Measurements from ENCODE around the gene FLG. TPM values are rescaled to one million over a fixed set of nuclear protein-coding genes. Genes with fewer than 3 reads are reported as not detected.

Gene FLG
- total RNA-seq = not detected

DNA sequence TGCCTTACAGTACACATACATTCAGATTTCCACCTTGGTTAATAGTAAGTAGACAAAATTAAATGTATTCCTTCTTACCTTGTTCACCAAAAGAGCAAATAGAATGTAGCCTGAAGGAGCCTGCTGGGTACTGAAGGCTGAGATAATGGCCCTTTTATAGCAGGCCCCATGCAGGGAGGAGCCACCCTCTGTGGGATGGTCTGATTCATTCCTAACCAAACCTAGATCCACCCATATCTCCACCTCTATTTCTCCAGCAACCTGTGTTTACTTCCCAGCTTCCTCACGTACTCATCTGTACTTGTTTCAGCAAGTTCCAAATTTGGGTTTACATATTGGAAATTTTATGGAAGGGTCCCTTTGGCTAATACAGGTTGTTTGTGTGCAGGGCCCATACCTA lies at the start of gene FLG:
Gene FLG (minus strand): TSS at position 129 of the 400 bp plus-strand sequence. CDS start 9,783 bp downstream, outside the sequence.
- H3K9me3 Mint-ChIP-seq = no peaks in the 10 kb centered on the region
- no peak for DNase-seq
- H3K4me3 Mint-ChIP-seq = no peak within 1 kb of the TSS
- H3K27ac Mint-ChIP-seq = no peak within 1 kb of the TSS
- no peaks in the 10 kb centered on the region for H3K4me1 Mint-ChIP-seq (ENCODE audit: low read depth)
- no peak for ATAC-seq (replicated peaks in 1 of 2)
- H3K27me3 Mint-ChIP-seq (ENCODE audit: low read depth) = no peaks in the 10 kb centered on the region
- H3K36me3 Mint-ChIP-seq (ENCODE audit: insufficient read depth in 2 of 2) = no peaks in the 10 kb centered on the region

DNA sequence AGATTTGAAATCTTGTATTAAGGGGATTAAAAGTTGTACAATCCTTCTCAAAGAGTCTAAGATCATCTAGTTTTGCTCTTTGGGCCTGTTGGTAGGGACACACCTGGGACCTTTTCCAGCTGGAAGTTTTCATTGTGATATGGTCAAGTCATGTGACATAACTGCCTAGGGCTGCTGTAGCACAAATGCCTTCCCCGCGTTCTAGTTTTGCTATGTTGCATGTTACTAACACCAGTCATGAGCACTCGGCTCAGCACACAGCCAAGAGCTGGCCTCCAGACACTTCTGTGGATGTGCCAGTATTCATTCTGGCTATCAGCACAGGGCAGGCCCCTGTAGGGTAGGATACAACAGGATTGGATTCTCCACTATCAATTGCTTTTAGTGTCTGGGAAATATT lies 49.4 kb upstream of the FLG start:
- H3K27me3 Mint-ChIP-seq (ENCODE audit: low read depth) = peaks cover 6% of the 10 kb centered on the region
- peaks cover 0 to 1% of the 10 kb centered on the region in 2 donors for H3K9me3 Mint-ChIP-seq
- no peak overlapping the region for H3K4me3 Mint-ChIP-seq
- no peak overlapping the region for H3K27ac Mint-ChIP-seq
- ATAC-seq (replicated peaks in 1 of 2) (no peak), DNase-seq (no peak)
- peaks cover 0 to 1% of the 10 kb centered on the region in 2 donors for H3K36me3 Mint-ChIP-seq (ENCODE audit: insufficient read depth in 2 of 2)
- H3K4me1 Mint-ChIP-seq (ENCODE audit: low read depth) = no peaks in the 10 kb centered on the region

DNA sequence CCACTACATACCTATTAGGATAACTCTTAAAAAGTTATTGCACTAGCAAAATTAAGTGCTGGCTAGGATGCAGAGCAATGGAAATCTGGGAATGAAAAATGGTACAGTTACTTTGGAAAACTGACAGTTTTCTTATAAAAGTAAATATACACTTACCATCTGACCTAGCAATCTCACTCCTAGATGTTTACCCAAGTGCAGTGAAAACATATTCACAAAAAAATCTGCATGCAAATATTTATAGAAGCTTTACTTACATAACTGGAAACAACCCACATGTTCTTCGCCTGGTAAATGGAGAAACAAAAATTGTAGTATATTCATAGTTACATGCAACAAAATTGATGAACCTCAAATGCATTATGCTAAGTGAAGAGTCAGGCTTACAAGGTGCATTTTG lies 47.6 kb upstream of the FLG start:
- DNase-seq (no peak), ATAC-seq (replicated peaks in 1 of 2) (no peak)
- Mint-ChIP-seq H3K4me3 (no peak overlapping the region), H3K27me3 (ENCODE audit: low read depth) (peaks cover 6% of the 10 kb centered on the region), H3K36me3 (ENCODE audit: insufficient read depth in 2 of 2) (peaks cover 1 to 3% of the 10 kb centered on the region in 2 donors), H3K27ac (no peak overlapping the region), H3K4me1 (ENCODE audit: low read depth) (no peaks in the 10 kb centered on the region), H3K9me3 (peaks cover 2 to 4% of the 10 kb centered on the region in 2 donors)

DNA sequence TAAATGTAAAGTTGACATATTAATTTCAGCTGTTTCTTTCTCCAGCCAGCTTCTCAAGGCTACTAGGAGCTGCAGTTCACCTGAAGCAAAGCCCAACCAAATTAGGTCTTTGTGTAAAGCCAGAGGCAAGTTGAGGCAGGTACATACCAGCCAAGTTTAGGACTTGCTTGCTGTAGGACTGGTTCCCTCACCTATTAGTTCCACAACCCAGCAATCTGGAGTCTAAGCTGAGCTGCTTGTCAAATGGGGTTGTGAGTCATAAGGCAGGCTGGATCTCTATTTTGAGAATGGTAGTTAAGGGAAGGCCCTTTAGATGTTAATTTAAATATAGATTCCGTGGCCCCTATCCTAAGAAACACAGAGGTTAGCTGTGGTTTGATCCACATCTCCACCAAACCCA lies 42.4 kb upstream of the FLG start:
- DNase-seq (no peak), ATAC-seq (replicated peaks in 1 of 2) (no peak)
- no peak overlapping the region for H3K27ac Mint-ChIP-seq
- H3K4me3 Mint-ChIP-seq = no peak overlapping the region
- peaks cover 2 to 4% of the 10 kb centered on the region in 2 donors for H3K9me3 Mint-ChIP-seq
- H3K4me1 Mint-ChIP-seq (ENCODE audit: low read depth) = no peaks in the 10 kb centered on the region
- peaks cover 1 to 3% of the 10 kb centered on the region in 2 donors for H3K36me3 Mint-ChIP-seq (ENCODE audit: insufficient read depth in 2 of 2)
- H3K27me3 Mint-ChIP-seq (ENCODE audit: low read depth) = peaks cover 7% of the 10 kb centered on the region

DNA sequence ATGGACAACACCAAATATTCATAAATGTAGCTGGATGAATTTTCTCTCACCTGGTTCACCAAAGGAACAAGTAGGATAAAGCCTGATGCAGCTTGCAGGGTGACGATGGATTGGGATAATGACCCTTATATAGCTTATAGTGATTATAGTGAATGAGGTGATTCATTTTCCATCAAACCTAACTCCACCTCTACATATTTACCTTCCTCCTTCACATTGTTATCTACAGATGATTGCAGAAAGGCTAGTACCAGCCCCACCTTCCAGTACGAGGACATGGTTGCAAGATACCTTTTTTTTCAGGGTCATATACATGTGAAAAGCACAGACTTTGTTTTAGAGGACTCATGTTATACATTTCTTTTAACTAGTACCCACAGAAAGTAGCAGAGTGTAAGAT lies 34.9 kb upstream of the FLG start, which contains the start of gene FLG2:
Gene FLG2 (minus strand): TSS at position 101 of the 400 bp plus-strand sequence. CDS start 1,122 bp downstream, outside the sequence.
- Mint-ChIP-seq H3K27me3 (ENCODE audit: low read depth) (peaks cover 7% of the 10 kb centered on the region), H3K27ac (no peak within 1 kb of the TSS), H3K36me3 (ENCODE audit: insufficient read depth in 2 of 2) (no peaks in the 10 kb centered on the region), H3K9me3 (peaks cover 0 to 2% of the 10 kb centered on the region in 2 donors), H3K4me3 (no peak within 1 kb of the TSS), H3K4me1 (ENCODE audit: low read depth) (no peaks in the 10 kb centered on the region)
- ATAC-seq (replicated peaks in 1 of 2) (no peak), DNase-seq (no peak)

DNA sequence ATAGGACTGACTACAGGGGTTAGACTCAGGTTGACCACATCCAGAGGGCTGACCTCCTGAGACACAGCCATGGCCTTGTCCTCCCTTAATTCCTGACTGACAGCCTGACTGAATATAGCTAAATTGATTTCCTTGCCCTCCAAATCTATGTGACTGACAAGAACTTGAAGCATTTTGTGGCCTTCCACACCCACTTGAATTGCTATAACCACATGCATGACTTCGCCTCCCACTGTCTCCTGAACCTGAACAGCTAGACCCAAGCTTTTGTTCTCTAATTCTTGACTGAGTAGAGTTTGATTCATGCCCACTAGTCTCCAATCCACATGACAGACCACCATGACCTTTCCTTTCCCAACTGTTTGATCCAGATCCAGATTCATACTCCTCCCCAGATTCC lies 31.7 kb upstream of the FLG start:
- peaks cover 24% of the 10 kb centered on the region for H3K27me3 Mint-ChIP-seq (ENCODE audit: low read depth)
- ATAC-seq (replicated peaks in 1 of 2) (no peak), DNase-seq (no peak)
- no peak overlapping the region for H3K27ac Mint-ChIP-seq
- peaks cover 0 to 5% of the 10 kb centered on the region in 2 donors for H3K9me3 Mint-ChIP-seq
- H3K4me1 Mint-ChIP-seq (ENCODE audit: low read depth) = no peaks in the 10 kb centered on the region
- no peaks in the 10 kb centered on the region for H3K36me3 Mint-ChIP-seq (ENCODE audit: insufficient read depth in 2 of 2)
- H3K4me3 Mint-ChIP-seq = no peak overlapping the region

DNA sequence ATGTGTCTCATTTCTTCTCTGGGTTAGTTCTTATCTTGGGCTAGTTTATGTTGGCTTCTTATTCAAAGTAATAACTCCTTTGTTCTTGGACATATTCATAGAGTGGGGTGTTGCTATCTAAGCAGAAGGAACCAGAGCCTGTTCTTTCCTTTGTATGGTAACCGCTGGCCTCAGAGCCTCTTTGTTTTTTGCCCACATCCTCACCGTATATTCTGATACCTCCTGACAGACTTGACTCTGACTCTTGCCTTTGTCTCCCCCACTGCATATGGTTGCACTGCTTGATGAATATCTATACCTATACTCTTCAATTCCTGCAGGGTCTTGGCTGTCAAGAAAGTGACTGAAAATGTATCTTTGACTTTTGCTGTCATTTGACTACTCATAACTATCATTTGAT lies 24.6 kb upstream of the FLG start:
- Mint-ChIP-seq H3K4me3 (no peak overlapping the region), H3K27ac (no peak overlapping the region), H3K4me1 (ENCODE audit: low read depth) (peaks cover 2% of the 10 kb centered on the region)

DNA sequence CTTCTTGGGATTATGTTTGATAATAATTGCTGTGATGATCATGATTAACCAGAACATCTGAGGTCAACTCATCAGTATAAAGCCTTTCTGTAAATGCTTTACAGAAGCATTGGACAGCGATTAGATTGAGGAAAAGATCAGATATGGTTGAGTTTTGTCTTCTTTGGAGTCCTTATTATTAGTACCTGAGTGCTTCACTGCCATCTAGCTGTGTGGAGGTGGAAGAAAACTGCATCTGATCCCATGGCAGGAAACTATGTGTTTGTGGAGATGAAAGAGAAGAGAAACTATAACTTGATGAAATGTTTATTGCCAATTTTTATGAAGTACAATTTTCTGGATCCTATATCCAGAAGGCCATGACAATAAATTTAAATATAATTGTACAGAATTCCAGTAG lies 23.4 kb upstream of the FLG start:
- no peaks in the 10 kb centered on the region for H3K36me3 Mint-ChIP-seq (ENCODE audit: insufficient read depth in 2 of 2)
- peaks cover 5% of the 10 kb centered on the region for H3K4me1 Mint-ChIP-seq (ENCODE audit: low read depth)
- peaks cover 38% of the 10 kb centered on the region for H3K27me3 Mint-ChIP-seq (ENCODE audit: low read depth)
- ATAC-seq (replicated peaks in 1 of 2) = no peak
- DNase-seq = no peak
- no peak overlapping the region for H3K4me3 Mint-ChIP-seq
- no peak overlapping the region for H3K27ac Mint-ChIP-seq
- no peaks in the 10 kb centered on the region for H3K9me3 Mint-ChIP-seq

More for the DNA sequence above, 24.6 kb upstream of the FLG start:
- Mint-ChIP-seq H3K27me3 (ENCODE audit: low read depth) (peaks cover 33% of the 10 kb centered on the region), H3K9me3 (peaks cover 0 to 3% of the 10 kb centered on the region in 2 donors), H3K36me3 (ENCODE audit: insufficient read depth in 2 of 2) (no peaks in the 10 kb centered on the region)
- ATAC-seq (replicated peaks in 1 of 2) = no peak
- no peak for DNase-seq

DNA sequence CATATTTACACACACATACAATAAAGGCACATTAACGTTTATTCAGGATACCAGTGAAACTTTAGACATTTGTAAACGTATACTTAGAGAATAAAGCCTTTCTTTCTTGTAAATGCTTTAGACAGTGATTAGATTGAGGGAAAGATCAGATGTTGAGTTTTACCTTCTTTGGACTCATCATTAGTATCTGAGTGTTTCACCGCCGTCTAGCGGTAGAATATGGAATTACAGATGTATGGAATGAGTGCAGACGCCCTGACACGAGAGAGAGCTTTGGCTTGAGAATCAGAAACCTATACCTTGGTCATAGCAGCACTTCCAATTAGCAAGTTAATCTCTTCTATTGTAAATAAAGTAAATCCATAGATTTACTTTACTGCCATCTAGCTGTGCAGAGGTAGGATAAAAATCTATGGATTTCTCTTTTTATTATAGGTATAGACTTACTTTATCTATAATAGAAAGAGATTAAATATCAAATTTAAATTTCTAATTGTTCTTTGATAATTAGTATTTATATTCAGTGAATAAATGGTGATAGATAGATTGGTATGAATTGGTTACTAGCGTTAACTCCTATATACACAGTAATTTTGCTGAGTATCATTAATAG lies 22.2 kb upstream of the FLG start:
- Mint-ChIP-seq H3K27ac (no peak overlapping the region), H3K9me3 (no peaks in the 10 kb centered on the region), H3K4me1 (ENCODE audit: low read depth) (peaks cover 5% of the 10 kb centered on the region), H3K4me3 (no peak overlapping the region), H3K36me3 (ENCODE audit: insufficient read depth in 2 of 2) (no peaks in the 10 kb centered on the region), H3K27me3 (ENCODE audit: low read depth) (peaks cover 36% of the 10 kb centered on the region)
- DNase-seq (peak; percentile 44 to 67), ATAC-seq (replicated peaks in 1 of 2) (peak; percentile 47 to 64)

DNA sequence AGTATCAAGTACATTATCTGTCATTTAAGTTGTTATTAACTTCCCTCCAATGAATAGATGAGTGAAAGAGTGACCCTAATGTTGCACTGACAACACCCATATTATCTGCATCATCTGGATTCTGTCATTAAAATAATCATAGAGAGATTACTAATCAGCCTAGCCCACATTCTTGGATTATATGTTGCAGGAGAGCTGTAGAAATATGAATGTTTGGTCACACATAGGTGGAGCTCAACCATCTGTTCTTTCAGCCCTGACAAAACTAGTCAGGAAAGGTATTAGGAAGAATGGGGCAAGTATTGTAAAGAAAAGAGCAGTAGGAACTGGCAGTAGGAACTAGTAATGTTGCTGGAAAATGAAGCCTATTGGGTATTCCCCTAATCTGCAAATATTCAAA lies 19.4 kb upstream of the FLG start:
- ATAC-seq (replicated peaks in 1 of 2) (no peak), DNase-seq (no peak)
- H3K36me3 Mint-ChIP-seq (ENCODE audit: insufficient read depth in 2 of 2) = no peaks in the 10 kb centered on the region
- H3K27ac Mint-ChIP-seq = no peak overlapping the region
- no peaks in the 10 kb centered on the region for H3K9me3 Mint-ChIP-seq
- H3K27me3 Mint-ChIP-seq (ENCODE audit: low read depth) = peaks cover 43% of the 10 kb centered on the region
- peaks cover 5% of the 10 kb centered on the region for H3K4me1 Mint-ChIP-seq (ENCODE audit: low read depth)
- H3K4me3 Mint-ChIP-seq = no peak overlapping the region

DNA sequence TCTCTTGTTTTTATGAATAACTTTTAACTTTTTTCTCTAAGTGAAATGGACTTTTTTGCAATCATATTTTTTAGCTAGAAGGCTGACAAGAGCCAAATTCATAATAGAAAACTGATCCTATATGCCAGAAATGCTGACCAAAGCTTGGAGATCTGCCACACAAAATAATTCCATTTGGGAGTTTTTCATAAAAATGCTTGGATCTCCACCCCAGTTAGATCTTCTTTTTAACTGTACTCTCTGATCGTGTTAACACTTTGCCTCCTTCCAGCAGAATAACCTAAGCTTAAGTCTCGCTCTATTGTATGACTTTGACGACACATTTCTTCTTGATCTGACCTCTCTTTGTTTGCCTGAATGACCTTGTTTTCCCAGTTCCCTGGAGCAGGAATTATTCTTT lies 18.0 kb upstream of the FLG start:
- no peaks in the 10 kb centered on the region for H3K36me3 Mint-ChIP-seq (ENCODE audit: insufficient read depth in 2 of 2)

DNA sequence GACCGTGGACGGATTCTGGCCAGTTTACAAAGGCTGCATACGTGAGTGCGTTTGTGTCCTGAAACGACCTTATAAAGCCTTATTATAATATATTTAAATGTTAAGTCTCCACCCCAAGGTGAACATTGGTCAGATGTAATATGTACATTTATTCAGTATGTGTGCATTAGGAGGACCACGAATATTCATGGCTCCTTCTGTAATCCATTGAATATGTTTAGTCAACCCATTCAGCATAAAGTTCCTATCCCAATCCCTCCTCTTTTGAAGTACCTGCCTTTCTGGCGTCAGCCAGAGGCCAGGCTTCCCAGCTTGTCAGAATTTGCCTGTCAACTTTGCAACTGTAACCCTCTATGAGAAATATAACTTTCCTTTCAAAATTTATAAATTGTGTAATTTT lies 10.4 kb upstream of the FLG start:
- DNase-seq (no peak), ATAC-seq (replicated peaks in 1 of 2) (no peak)
- no peak overlapping the region for H3K27ac Mint-ChIP-seq
- no peak overlapping the region for H3K4me3 Mint-ChIP-seq
- H3K27me3 Mint-ChIP-seq (ENCODE audit: low read depth) = peaks cover 29% of the 10 kb centered on the region
- no peaks in the 10 kb centered on the region for H3K9me3 Mint-ChIP-seq
- H3K36me3 Mint-ChIP-seq (ENCODE audit: insufficient read depth in 2 of 2) = no peaks in the 10 kb centered on the region
- no peaks in the 10 kb centered on the region for H3K4me1 Mint-ChIP-seq (ENCODE audit: low read depth)

More for the DNA sequence above, 18.0 kb upstream of the FLG start:
- ATAC-seq (replicated peaks in 1 of 2) (no peak), DNase-seq (no peak)
- Mint-ChIP-seq H3K27me3 (ENCODE audit: low read depth) (peaks cover 44% of the 10 kb centered on the region), H3K4me1 (ENCODE audit: low read depth) (peaks cover 5% of the 10 kb centered on the region), H3K9me3 (no peaks in the 10 kb centered on the region), H3K27ac (no peak overlapping the region), H3K4me3 (no peak overlapping the region)

DNA sequence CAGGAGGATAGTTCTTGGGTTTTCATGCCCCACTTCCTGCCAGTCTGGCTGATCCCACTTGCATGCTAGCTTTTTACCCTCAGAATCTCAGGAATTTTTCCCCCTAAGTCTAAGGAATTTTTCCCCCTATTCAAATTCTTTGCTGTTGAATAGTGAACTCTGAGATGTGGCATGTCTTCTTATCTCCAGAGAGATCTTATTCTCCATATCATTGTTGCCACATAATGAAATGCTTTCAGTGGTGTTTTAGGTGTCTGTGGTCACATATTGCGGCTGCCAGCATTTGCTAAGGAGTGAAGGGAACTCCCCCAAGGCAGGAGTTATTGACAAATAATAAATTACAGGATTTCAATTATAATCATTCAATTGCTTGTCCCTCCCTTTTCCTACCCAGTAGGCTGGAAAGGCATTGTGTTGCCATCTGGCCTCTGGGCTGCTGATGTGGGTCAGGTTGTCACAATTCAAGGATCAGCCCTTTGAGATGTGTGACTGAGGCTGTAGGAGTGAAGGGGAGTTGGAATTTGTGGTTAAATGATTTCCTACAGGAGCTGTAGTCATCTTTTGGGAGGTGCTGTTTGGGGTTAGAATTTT lies 3.9 kb upstream of the FLG start:
- no peaks in the 10 kb centered on the region for H3K9me3 Mint-ChIP-seq
- ATAC-seq (replicated peaks in 1 of 2) = no peak
- no peaks in the 10 kb centered on the region for H3K36me3 Mint-ChIP-seq (ENCODE audit: insufficient read depth in 2 of 2)

DNA sequence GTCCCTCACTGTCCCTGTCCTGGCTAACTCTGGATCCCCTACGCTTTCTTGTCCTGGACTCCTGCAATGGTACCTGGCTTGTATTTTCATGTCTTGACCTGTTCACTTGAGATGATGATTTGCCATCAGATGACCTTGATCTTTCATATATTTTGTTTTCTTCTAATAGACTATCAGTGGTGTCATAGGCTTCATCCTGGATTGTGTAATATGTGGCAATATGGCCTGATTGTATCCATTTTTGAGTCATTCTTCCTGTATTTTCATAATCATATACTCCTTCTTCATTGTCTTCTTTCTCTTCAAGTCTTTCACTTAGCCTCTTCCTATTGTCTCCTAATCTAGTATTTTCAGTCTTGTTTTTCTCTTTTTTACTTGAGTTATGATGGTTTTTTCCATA lies 11.1 kb downstream of the FLG start:
- peaks cover 0 to 2% of the 10 kb centered on the region in 2 donors for H3K9me3 Mint-ChIP-seq
- peak overlapping the region; percentile 13 for H3K27ac Mint-ChIP-seq

More for the DNA sequence above, 3.9 kb upstream of the FLG start:
- no peak for DNase-seq
- H3K27ac Mint-ChIP-seq = no peak overlapping the region
- H3K4me3 Mint-ChIP-seq = no peak overlapping the region
- H3K27me3 Mint-ChIP-seq (ENCODE audit: low read depth) = no peaks in the 10 kb centered on the region
- no peaks in the 10 kb centered on the region for H3K4me1 Mint-ChIP-seq (ENCODE audit: low read depth)

More for the DNA sequence above, 11.1 kb downstream of the FLG start:
- no peak for DNase-seq
- no peaks in the 10 kb centered on the region for H3K4me1 Mint-ChIP-seq (ENCODE audit: low read depth)
- no peak for ATAC-seq (replicated peaks in 1 of 2)
- peaks cover 0 to 4% of the 10 kb centered on the region in 2 donors for H3K36me3 Mint-ChIP-seq (ENCODE audit: insufficient read depth in 2 of 2)
- H3K4me3 Mint-ChIP-seq = no peak overlapping the region
- H3K27me3 Mint-ChIP-seq (ENCODE audit: low read depth) = no peaks in the 10 kb centered on the region

Data from activated T-cell treated with anti-CD3 and anti-CD28 coated beads, Interleukin-2, amount 50 U/mL, for 72 hours (primary cell).